KG1 (cell line): ENCODE data around the gene COA1.
"Not testable (repeated sequence)": the region's sequence is repeated elsewhere in the genome, so short reads cannot be mapped to it uniquely, and the experiment has no call there.

ENCODE experiments used
- DNase-seq: peaks from one replicate; lab custom pipeline; 2025; lab: John Stamatoyannopoulos, UW

The COA1 gene

GRCh38 chr7:43689115-43689514 is 40.2 kb downstream of the COA1 start:
- DNase-seq: no peak

GRCh38 chr7:43687866-43688265 is 41.5 kb downstream of the COA1 start:
- DNase-seq: not testable (repeated sequence)

GRCh38 chr7:43686991-43687390 is 42.3 kb downstream of the COA1 start:
- no peak for DNase-seq

GRCh38 chr7:43680736-43681135 is 48.6 kb downstream of the COA1 start:
- DNase-seq: no peak

- DNase-seq: no peak
Observed at GRCh38 chr7:43679210-43680068, 49.9 kb downstream of the COA1 start.

GRCh38 chr7:43678315-43678714 is 51.0 kb downstream of the COA1 start:
- no peak for DNase-seq

GRCh38 chr7:43677864-43678263 is 51.5 kb downstream of the COA1 start:
- DNase-seq: no peak

GRCh38 chr7:43674559-43675436 is 54.5 kb downstream of the COA1 start:
- no peak for DNase-seq

GRCh38 chr7:43673243-43673976 is 55.9 kb downstream of the COA1 start:
- DNase-seq: not testable (repeated sequence)

- DNase-seq: no peak
Observed at GRCh38 chr7:43671521-43671920, 57.8 kb downstream of the COA1 start.

- no peak for DNase-seq
Observed at GRCh38 chr7:43669286-43670081, 59.8 kb downstream of the COA1 start.

GRCh38 chr7:43668035-43668434 is 61.3 kb downstream of the COA1 start:
- DNase-seq: no peak

GRCh38 chr7:43666938-43667337 is 62.4 kb downstream of the COA1 start:
- DNase-seq: no peak

- DNase-seq: no peak
Observed at GRCh38 chr7:43664681-43665080, 64.6 kb downstream of the COA1 start.

- no peak for DNase-seq
Observed at GRCh38 chr7:43660141-43660540, 69.2 kb downstream of the COA1 start.

GRCh38 chr7:43659549-43659896 is 69.8 kb downstream of the COA1 start:
- no peak for DNase-seq

- DNase-seq: no peak
Observed at GRCh38 chr7:43658718-43659548, 70.4 kb downstream of the COA1 start.

- DNase-seq: no peak
Observed at GRCh38 chr7:43656997-43657396, 72.3 kb downstream of the COA1 start.

- DNase-seq: no peak
Observed at GRCh38 chr7:43655584-43655983, 73.7 kb downstream of the COA1 start.

GRCh38 chr7:43653891-43654504 is 75.3 kb downstream of the COA1 start:
- DNase-seq: no peak
